ENCODE measurements around the gene IL17A.

Gene IL17A

GRCh38 chr6:52155791-52156576 is 30.2 kb upstream of the IL17A start:
- TF ChIP-seq, protein P1, sequence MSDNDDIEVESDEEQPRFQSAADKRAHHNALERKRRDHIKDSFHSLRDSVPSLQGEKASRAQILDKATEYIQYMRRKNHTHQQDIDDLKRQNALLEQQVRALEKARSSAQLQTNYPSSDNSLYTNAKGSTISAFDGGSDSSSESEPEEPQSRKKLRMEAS (IDR thresholded peaks at IDR 0.05) = no peak
- no peak for TF ChIP-seq CEBPB (IDR thresholded peaks at IDR 0.05)
- no peak for TF ChIP-seq ZBTB7A (IDR thresholded peaks at IDR 0.05; ENCODE audit: low read depth)
- no peak for TF ChIP-seq NFIC (IDR thresholded peaks at IDR 0.05)
- TF ChIP-seq EP300 (IDR thresholded peaks at IDR 0.05; ENCODE audit: borderline replicate concordance) = no peak
- TF ChIP-seq TAF1 (IDR thresholded peaks at IDR 0.05; ENCODE audit: low read depth) = no peak
- TF ChIP-seq REST (IDR thresholded peaks at IDR 0.05; ENCODE audit: low read depth) = no peak
- no peak for TF ChIP-seq YY1 (IDR thresholded peaks at IDR 0.05; ENCODE audit: low read depth)
- no peak for TF ChIP-seq RAD21 (IDR thresholded peaks at IDR 0.05; ENCODE audit: low read depth)
- TF ChIP-seq FOXM1 (IDR thresholded peaks at IDR 0.05; ENCODE audit: borderline replicate concordance, low read depth) = no peak

DNA sequence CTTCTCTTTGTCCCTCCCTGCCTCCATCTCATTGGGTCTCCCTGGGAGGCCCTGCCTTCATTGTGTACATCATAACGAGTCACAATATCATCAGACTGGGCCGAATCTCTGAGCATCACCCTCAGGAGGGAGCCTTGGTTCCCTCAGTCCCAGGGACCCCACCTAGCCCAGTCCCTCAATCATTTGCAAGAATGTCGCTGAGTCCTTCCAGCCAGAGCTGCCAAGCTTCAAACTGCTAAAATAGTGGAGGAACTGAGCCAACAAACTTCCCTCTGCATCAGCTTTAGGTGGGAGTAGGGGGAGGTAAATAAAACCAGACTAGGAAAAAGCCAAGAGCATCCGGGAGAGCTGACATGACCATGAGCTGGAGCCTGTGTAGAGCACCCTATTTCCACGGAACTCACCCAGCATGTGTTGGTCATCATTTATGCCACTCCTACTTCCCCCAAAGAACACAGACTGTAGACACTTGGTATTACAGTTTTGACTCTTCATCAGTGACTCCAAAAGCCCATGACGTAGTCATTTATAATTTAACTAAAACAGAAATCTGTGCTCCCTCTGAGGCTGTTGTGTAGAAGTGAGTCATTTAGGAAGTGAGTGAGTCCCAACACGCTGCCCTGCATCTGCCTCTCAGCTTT is 28.8 kb upstream of the IL17A start:
- TF ChIP-seq TCF12 (IDR thresholded peaks at IDR 0.05; ENCODE audit: low read depth) (no peak), TAF1 (IDR thresholded peaks at IDR 0.05; ENCODE audit: low read depth) (no peak), CREB1 (IDR thresholded peaks at IDR 0.05; ENCODE audit: low read depth) (no peak), TEAD4 (IDR thresholded peaks at IDR 0.05) (no peak), EGR1 (IDR thresholded peaks at IDR 0.05) (no peak), RAD21 (IDR thresholded peaks at IDR 0.05; ENCODE audit: low read depth) (no peak), ZBTB7A (IDR thresholded peaks at IDR 0.05; ENCODE audit: low read depth) (no peak), REST (IDR thresholded peaks at IDR 0.05; ENCODE audit: low read depth) (no peak), NFIC (IDR thresholded peaks at IDR 0.05) (no peak), YY1 (IDR thresholded peaks at IDR 0.05; ENCODE audit: low read depth) (no peak), EP300 (IDR thresholded peaks at IDR 0.05; ENCODE audit: borderline replicate concordance) (no peak), FOXM1 (IDR thresholded peaks at IDR 0.05; ENCODE audit: borderline replicate concordance, low read depth) (no peak), CEBPB (IDR thresholded peaks at IDR 0.05) (no peak)
- TF ChIP-seq, protein P1 (IDR thresholded peaks at IDR 0.05) = no peak
- TF ChIP-seq, protein P2, sequence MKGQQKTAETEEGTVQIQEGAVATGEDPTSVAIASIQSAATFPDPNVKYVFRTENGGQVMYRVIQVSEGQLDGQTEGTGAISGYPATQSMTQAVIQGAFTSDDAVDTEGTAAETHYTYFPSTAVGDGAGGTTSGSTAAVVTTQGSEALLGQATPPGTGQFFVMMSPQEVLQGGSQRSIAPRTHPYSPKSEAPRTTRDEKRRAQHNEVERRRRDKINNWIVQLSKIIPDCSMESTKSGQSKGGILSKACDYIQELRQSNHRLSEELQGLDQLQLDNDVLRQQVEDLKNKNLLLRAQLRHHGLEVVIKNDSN (IDR thresholded peaks at IDR 0.05) = no peak

- TF ChIP-seq NFIC (IDR thresholded peaks at IDR 0.05) (no peak), FOXM1 (IDR thresholded peaks at IDR 0.05; ENCODE audit: borderline replicate concordance, low read depth) (no peak), CEBPB (IDR thresholded peaks at IDR 0.05) (no peak), TEAD4 (IDR thresholded peaks at IDR 0.05) (no peak), ZBTB7A (IDR thresholded peaks at IDR 0.05; ENCODE audit: low read depth) (no peak), CREB1 (IDR thresholded peaks at IDR 0.05; ENCODE audit: low read depth) (no peak), REST (IDR thresholded peaks at IDR 0.05; ENCODE audit: low read depth) (no peak), TAF1 (IDR thresholded peaks at IDR 0.05; ENCODE audit: low read depth) (no peak), YY1 (IDR thresholded peaks at IDR 0.05; ENCODE audit: low read depth) (no peak), TCF12 (IDR thresholded peaks at IDR 0.05; ENCODE audit: low read depth) (no peak), EGR1 (IDR thresholded peaks at IDR 0.05) (no peak), EP300 (IDR thresholded peaks at IDR 0.05; ENCODE audit: borderline replicate concordance) (no peak)
- TF ChIP-seq, protein P2 (IDR thresholded peaks at IDR 0.05) = no peak
- TF ChIP-seq, protein P1 (IDR thresholded peaks at IDR 0.05) = no peak
Measured at GRCh38 chr6:52160472-52161104, 25.6 kb upstream of the IL17A start.

Measured in Ishikawa (cell line).